ENCODE measurements around the gene SUPT7L.

- TF ChIP-seq CTCF (IDR thresholded peaks at IDR 0.05 in 8 of 11, conservative IDR thresholded peaks at IDR 0.05 in 3 of 11) (no peak), POLR2AphosphoS5 (IDR thresholded peaks at IDR 0.05) (no peak), POLR2A (IDR thresholded peaks at IDR 0.05) (no peak)
These were observed 41.9 kb downstream of the SUPT7L start for GRCh38 chr2:27621524-27621923.

Data from spleen (tissue), 7 donors.